GM19351 (cell line): ENCODE results near the gene MAT2B.

Experiments
- ATAC-seq: cut with Tn5 transposase; IDR thresholded peaks from one replicate; pipeline ENCODE4 v1.9.1; 2021; ENCODE audit warnings: mild to moderate bottlenecking, moderate library complexity; ENCODE audit not compliant: unreplicated experiment

Gene MAT2B

DNA sequence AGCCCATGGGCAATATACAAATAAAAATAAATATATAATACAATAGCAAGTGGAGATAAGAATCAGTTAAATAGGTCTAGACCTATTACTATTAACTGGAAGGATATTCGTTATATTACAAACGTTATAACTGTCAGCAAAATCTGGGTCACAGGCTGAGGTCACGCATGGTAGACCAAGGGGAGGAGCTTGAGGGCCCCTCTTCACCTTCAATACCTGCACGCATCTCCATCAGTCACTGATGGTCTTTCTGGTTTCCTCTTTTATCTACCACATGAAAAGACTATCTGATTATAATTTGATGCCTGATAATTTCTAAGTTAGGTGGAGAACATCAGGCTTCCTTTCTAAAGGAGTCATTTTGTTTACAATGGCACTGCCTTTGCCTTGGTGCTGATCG lies 43.2 kb downstream of the MAT2B start:
- ATAC-seq, result no peak

DNA sequence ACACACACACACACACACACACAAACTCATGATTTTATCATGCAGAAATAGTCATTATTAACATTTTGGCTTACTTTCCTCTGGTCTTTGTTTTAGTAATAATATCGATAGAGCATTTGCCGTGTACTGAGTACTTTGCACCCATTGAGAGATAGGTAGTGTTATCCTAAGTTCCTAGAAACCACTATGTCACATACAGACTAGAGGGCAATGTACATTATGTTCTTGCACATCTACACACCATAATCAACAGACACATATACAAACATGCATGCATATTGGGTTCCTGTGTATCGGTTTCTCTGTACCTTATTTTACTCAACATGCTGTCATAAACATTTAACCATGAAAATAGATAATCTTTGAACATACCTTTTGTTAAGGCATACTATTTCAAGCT lies 45.7 kb downstream of the MAT2B start:
- ATAC-seq, result no peak

DNA sequence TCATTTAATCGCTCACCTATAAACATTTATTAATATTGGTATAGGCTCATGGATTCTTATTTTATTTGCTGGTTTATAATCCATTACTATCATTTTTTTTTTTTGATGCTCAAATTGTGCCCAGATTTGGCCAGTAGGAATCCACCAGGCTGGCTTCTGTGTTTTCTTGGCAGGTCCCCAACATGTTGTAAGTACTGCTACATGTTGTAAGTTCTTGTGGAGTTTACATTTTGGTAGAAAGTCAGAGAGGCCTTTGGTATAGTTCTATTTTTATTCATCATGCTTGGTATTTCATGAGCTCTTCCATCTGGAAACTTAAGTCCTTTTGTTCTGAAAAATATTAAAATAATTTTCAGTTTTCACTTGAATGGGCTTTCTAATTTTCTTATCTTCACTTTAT lies 47.1 kb downstream of the MAT2B start:
- ATAC-seq, result no peak

DNA sequence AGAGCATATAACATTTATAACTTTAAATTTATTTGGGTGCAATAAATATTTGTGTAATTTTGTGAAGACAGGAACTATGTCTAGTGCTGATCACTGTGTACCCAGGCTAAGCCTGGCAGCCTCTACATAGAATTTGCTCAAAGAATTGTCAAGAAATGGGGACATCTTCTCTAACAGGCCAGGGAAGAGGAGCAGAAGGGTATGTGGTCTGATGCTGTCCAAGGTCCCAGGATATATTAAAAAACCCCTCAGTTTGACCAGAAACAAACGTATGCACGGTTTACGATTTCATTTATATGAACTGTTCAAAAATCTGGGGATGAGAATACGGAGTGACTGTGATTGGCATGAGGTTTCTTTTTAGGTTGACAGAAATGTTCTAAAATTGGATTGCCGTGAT lies 55.9 kb downstream of the MAT2B start:
- no peak for ATAC-seq

DNA sequence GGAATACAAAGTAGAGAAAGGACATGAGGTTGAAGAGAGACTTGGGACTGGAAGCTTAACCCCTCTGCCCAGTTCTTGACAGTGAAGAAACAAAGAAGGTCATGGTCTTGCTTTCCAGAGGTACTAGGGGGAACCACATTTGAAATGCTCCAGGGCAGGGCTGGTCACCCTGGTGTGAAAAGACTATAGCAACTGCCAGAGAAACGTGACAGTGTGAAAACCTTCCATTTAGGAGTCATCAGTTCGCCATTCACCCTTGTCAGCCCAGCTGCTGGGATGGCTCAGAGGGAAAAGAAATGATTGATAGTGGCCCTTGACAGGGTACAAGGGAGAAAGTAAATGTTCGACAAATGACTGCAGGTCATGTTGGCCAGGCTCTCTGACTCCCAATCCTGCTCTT lies 56.7 kb downstream of the MAT2B start:
- no peak for ATAC-seq

DNA sequence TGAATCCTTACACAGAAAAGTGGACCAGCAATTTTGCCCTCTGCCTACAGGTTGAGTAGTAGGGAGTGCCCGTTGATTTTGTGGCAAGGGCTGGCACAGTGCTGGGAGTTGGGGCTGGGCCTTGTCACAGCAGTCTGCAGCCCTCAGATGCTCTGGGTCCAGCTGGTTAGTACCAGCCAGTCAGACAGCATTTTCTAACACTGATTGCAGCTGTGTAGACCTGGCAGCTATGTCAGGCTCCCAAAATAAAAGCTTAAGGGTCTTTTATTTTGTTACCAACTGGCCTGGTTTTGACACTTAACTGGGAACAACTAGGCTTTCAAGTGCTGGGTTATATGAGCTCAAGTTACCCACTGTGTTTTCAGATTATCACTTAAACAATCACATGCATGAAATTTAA lies 57.7 kb downstream of the MAT2B start:
- ATAC-seq, result no peak

DNA sequence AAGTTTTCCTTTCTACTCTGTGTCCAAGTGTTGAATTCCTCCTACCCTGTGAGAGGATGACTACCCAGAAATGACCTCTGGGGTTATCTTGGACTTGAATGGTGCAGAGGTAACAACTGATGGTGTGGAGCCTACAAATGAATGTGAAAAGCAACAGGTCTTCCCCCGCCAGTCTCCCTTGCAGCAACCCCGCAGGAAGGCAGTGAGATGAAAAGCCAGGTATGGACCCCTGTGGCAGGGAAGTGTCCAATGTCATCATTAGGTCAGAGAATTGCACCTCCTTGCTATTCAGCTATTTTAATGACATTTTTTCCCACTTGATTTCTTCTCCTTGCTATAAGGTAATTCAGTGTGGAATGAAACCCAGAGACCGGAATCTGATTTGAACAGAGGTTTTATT lies 58.5 kb downstream of the MAT2B start:
- no peak for ATAC-seq

DNA sequence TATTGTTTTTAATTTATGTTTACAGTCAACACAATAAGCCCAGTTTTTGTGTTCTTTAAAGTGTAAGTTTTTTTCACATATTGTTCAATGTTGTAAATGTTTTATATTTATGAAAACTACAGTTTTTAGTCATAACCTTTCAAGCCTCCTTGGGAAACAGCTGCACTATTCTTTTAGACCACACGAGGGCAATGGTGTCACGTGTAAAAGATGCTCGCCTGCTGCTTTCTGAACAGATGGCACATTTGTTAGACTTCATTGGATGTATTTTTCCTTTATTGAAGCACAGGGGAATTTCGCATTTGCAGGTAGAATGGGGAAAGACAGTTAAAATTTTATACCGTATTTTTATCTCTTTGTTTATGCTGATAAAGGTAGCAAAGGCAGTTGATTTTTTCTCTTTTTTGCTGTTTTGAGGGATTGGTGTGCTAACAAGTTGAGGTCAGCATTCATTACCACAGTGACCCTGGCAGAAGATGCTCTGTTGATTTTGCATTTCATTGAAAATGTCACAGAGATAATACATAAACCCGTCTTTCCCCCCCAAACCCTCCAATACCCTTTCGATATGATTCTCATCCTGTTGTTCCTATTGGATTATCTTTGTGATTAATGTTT lies 59.0 kb downstream of the MAT2B start:
- ATAC-seq, result peak; percentile 42

DNA sequence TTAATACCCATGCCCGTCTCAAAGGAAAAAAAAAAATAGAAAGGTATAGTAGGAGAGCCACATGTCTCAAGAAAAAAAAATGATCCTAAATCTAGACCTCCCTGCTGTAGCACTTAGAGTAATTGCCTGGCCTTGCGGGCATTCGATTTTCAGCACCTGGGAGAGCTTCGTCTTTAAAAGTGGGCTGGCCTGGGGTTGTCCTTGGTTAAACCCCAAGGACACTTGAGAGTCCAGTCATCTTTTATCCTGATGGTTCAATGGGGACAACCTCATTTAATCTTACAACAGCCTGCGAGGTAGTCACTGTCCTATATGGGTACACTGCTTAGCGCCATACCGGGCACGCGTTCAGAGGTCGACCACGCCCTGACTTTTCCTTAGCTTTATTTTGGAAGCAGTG lies 60.1 kb downstream of the MAT2B start:
- no peak for ATAC-seq

DNA sequence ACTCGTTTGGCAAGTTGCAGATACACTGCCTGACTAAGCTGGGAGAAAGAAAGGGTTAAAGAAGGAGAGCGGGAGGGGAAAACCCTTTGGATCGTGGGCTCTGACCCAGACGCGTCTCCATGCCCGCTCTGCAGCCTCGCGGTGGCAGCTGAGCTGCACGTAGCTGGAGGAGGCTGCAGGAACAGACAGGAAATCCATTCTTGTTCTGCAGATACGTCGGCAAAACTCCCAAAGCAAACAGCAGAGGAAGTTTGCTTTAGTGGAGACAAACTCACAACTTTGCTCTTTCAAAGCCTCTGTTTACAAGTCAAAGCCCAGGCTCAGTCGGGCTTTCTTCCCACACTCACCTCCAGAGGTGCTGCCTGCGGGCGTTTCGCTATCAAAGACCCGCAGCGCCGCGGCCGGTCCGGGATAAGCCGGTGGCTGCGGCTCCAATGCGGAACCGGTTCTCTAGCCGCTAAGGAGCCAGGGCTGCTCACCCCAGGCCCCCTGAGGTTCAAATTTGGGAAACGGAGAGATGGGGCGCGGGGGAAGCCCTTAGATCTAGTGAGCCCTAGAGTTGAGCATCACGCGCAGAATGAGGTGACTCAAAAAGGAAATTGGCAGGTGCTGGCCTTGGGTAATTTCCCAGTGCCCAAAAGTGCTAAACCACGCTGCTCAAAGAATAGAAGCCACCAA lies 60.7 kb downstream of the MAT2B start:
- ATAC-seq, result peak; percentile 61

DNA sequence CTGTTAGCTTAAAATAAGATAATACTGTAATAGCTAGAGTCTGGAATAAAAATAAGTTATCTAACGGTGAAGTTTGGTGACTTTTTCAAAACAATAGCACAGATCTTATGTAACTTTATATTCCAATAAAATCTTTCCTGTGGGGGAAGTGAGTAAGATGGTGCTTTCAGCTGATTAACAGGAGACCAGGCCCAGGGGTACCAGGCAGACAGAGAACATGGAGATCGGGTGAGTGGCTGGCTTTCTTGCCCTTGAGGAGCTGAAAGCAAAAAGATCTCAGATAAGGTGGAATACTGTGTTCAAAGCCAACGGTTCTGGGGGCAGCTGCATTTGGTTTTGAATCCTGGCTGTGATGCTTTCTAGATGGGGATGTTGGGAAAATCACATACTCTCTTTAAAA lies 61.3 kb downstream of the MAT2B start:
- no peak for ATAC-seq

DNA sequence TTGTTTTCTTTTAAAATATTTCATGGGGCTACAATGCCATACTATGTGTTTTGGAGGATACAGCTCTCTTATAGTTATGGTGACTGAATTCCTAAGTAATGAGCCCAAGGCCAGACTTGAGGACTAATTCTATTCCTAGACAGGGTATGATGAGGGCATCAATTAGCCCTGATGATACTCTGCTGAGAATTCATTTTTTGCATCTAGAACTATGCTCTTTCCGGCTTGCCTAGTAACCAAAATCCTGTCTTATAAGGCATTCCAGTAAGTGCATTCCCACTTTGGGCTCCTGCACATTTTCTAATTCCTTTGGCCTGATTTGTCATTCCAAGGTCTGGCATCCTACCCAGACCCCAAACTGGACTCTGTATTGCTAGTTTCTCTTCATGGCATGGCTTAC lies 62.4 kb downstream of the MAT2B start:
- ATAC-seq, result no peak
